PC-9 (cell line): ENCODE data around the gene GORASP2. TPM values are rescaled to one million over a fixed set of nuclear protein-coding genes. Genes with fewer than 3 reads are reported as not detected.
"Not testable (repeated sequence)": the region's sequence is repeated elsewhere in the genome, so short reads cannot be mapped to it uniquely, and the experiment has no call there.

Experiments
- BruUV-seq: library from RNA; stranded (reverse); fragments of 400-500 nt; replicated peaks from 2 replicates; lab custom pipeline; 2021; lab: Mats Ljungman, UMichigan
- CTCF ChIA-PET: fragments of 300-600 bp; sonication (Branson Sonifier 250); formaldehyde crosslinking; loops from one replicate; lab custom pipeline; 2022; ENCODE audit warnings: antibody characterized with exemption; lab: Charles Lee
- POLR2A ChIA-PET: fragments of 300-600 bp; sonication (Branson Sonifier 250); formaldehyde crosslinking; loops from one replicate; lab custom pipeline; 2022; ENCODE audit warnings: antibody characterized with exemption; ENCODE audit not compliant: unreplicated experiment; lab: Charles Lee
- DNase-seq, 2 experiments: peaks; one replicate each; pipeline versions ENCODE4 v3.0.0 to v3.0.0-alpha.2; 2015 to 2022; ENCODE audit warnings: mixed read lengths in 1 of 2
- H2AFZ ChIP-seq: fragments of 200-600 bp; sonication (generic); 2 replicates; pipeline ENCODE4 v1.8.1; 2017; ENCODE audit warnings: antibody characterized with exemption
- H3F3A ChIP-seq: fragments of 200-600 bp; sonication (generic); 2 replicates; pipeline ENCODE4 v1.8.1; 2017; ENCODE audit warnings: antibody characterized with exemption, mild to moderate bottlenecking, low read depth; ENCODE audit not compliant: insufficient read depth
- H3K27ac ChIP-seq: fragments of 200-600 bp; sonication (generic); 2 replicates; pipeline ENCODE4 v1.6.1; 2016; ENCODE audit warnings: mixed run types
- H3K27me3 ChIP-seq: fragments of 200-600 bp; sonication (generic); 2 replicates; pipeline ENCODE4 v1.6.1; 2016; ENCODE audit warnings: low read depth, mixed run types; ENCODE audit not compliant: insufficient read depth
- H3K36me3 ChIP-seq: fragments of 200-600 bp; sonication (generic); 2 replicates; pipeline ENCODE4 v1.6.1; 2016; ENCODE audit warnings: low read depth, mixed run types
- H3K4me1 ChIP-seq: fragments of 200-600 bp; sonication (generic); replicated peaks from 2 replicates; pipeline ENCODE4 v1.6.1; 2016; ENCODE audit warnings: mixed run types; ENCODE audit not compliant: insufficient read depth
- H3K4me2 ChIP-seq: fragments of 200-600 bp; sonication (generic); 2 replicates; pipeline ENCODE4 v1.6.1; 2017; ENCODE audit warnings: mixed run types
- H3K4me3 ChIP-seq: fragments of 200-600 bp; sonication (generic); 2 replicates; pipeline ENCODE4 v1.6.1; 2016; ENCODE audit warnings: mixed run types
- H3K79me2 ChIP-seq: fragments of 200-600 bp; sonication (generic); 2 replicates; pipeline ENCODE4 v1.6.1; 2017; ENCODE audit warnings: low read depth, mixed run types
- H3K9me2 ChIP-seq: fragments of 200-600 bp; sonication (generic); 2 replicates; pipeline ENCODE4 v1.8.1; 2017; ENCODE audit warnings: mild to moderate bottlenecking; ENCODE audit not compliant: insufficient read depth
- H3K9me3 ChIP-seq: fragments of 200-600 bp; sonication (generic); 2 replicates; pipeline ENCODE4 v1.8.1; 2016; ENCODE audit warnings: low read depth; ENCODE audit not compliant: insufficient read depth
- H4K20me1 ChIP-seq: fragments of 200-600 bp; sonication (generic); 2 replicates; pipeline ENCODE4 v1.8.1; 2017; ENCODE audit not compliant: insufficient read depth
- CTCF ChIP-seq: fragments of 200-600 bp; sonication (generic); conservative IDR thresholded peaks from 2 replicates; pipeline ENCODE4 v1.6.1; 2017; ENCODE audit warnings: mixed run types, antibody characterized with exemption, mild to moderate bottlenecking, moderate library complexity
- EZH2 ChIP-seq: fragments of 200-600 bp; sonication (generic); IDR thresholded peaks from 2 replicates; pipeline ENCODE4 v1.8.0; 2017; ENCODE audit warnings: antibody characterized with exemption, low read depth
- intact Hi-C: fragments of 100-400 bp; cut with micrococcal nuclease; formaldehyde crosslinking; loops from one replicate; pipeline ENCODE4 v1.10.0; 2022; ENCODE audit not compliant: unreplicated experiment
- total RNA-seq: library from RNA; stranded (reverse); gene quantifications from 2 replicates; pipeline ENCODE4 v1.2.3, GENCODE V29; 2021

The GORASP2 gene
- total RNA-seq, 1 experiment from 2014 or later: 110 TPM

GRCh38 chr2:170897108-170897507 is 31.9 kb upstream of the GORASP2 start:
- ChIA-PET POLR2A (no interaction called here), CTCF (no interaction called here)
- BruUV-seq: no TSS peak

GRCh38 chr2:170905864-170906263 is 23.2 kb upstream of the GORASP2 start:
- no TSS peak for BruUV-seq
- Histone ChIP-seq H3K36me3 (no peaks in the 10 kb centered on the region), H2AFZ (no peak overlapping the region), H3K4me3 (no peak overlapping the region), H3K9me2 (no peaks in the 10 kb centered on the region), H3F3A (no peaks in the 10 kb centered on the region), H3K9me3 (peaks cover 12% of the 10 kb centered on the region), H3K27me3 (peaks cover 15% of the 10 kb centered on the region), H3K4me2 (no peak overlapping the region), H3K4me1 (no peaks in the 10 kb centered on the region), H3K79me2 (no peaks in the 10 kb centered on the region), H3K27ac (no peak overlapping the region), H4K20me1 (no peaks in the 10 kb centered on the region)
- TF ChIP-seq CTCF (no peak), EZH2 (no peak)
- CTCF ChIA-PET: no interaction called here
- intact Hi-C loops: no loop called here
- POLR2A ChIA-PET: no interaction called here
- no peak for DNase-seq

More at GRCh38 chr2:170897108-170897507, 31.9 kb upstream of the GORASP2 start:
- intact Hi-C loops: no loop called here
- Histone ChIP-seq H3K4me1 (no peaks in the 10 kb centered on the region), H2AFZ (no peak overlapping the region), H3K27me3 (no peaks in the 10 kb centered on the region), H3F3A (no peaks in the 10 kb centered on the region), H3K9me3 (no peaks in the 10 kb centered on the region), H3K79me2 (no peaks in the 10 kb centered on the region), H3K36me3 (no peaks in the 10 kb centered on the region), H4K20me1 (no peaks in the 10 kb centered on the region), H3K9me2 (no peaks in the 10 kb centered on the region), H3K27ac (no peak overlapping the region), H3K4me3 (no peak overlapping the region), H3K4me2 (no peak overlapping the region)
- DNase-seq: no peak
- TF ChIP-seq CTCF: no peak
- TF ChIP-seq EZH2: no peak

- no peaks in the 10 kb centered on the region for H3K27me3 ChIP-seq
- DNase-seq: no peak
- no peaks in the 10 kb centered on the region for H4K20me1 ChIP-seq
- H3K79me2 ChIP-seq: no peaks in the 10 kb centered on the region
- H3K4me1 ChIP-seq: no peaks in the 10 kb centered on the region
- no peaks in the 10 kb centered on the region for H3K36me3 ChIP-seq
- CTCF ChIA-PET: no interaction called here
- H3K4me3 ChIP-seq: no peak overlapping the region
- H3K9me2 ChIP-seq: no peaks in the 10 kb centered on the region
- H3K27ac ChIP-seq: no peak overlapping the region
- POLR2A ChIA-PET: no interaction called here
- H2AFZ ChIP-seq: no peak overlapping the region
- BruUV-seq: no TSS peak
- peaks cover 30% of the 10 kb centered on the region for H3K9me3 ChIP-seq
- no peak for TF ChIP-seq EZH2
- no peak for TF ChIP-seq CTCF
- intact Hi-C loops: no loop called here
- H3K4me2 ChIP-seq: no peak overlapping the region
- H3F3A ChIP-seq: no peaks in the 10 kb centered on the region
These were observed 17.7 kb upstream of the GORASP2 start for GRCh38 chr2:170911314-170911889.

GRCh38 chr2:170914994-170915666 is 13.9 kb upstream of the GORASP2 start:
- H3K4me1 ChIP-seq, H3K36me3 ChIP-seq, H3F3A ChIP-seq, H3K79me2 ChIP-seq, H3K4me3 ChIP-seq, H3K4me2 ChIP-seq, H3K27me3 ChIP-seq, H3K9me2 ChIP-seq, BruUV-seq, intact Hi-C loops, DNase-seq, H3K27ac ChIP-seq, H2AFZ ChIP-seq, POLR2A ChIA-PET, H4K20me1 ChIP-seq: not testable (repeated sequence)
- CTCF ChIA-PET: interaction anchor here (0.6 to 0.7 kb wide), 2 partner anchors 524 to 584 kb away, joined by 3 read pairs; no protein-coding TSS in a partner anchor
- H3K9me3 ChIP-seq: peaks cover 38% of the 10 kb centered on the region
